Stimulated activated CD8-positive, alpha-beta memory T cell treated with anti-CD3 and anti-CD28 coated beads, Interleukin-15, amount 100 ng/mL, for 1 hour (primary cell): ENCODE measurements around the gene DNALI1.
"Not testable (repeated sequence)": the region's sequence is repeated elsewhere in the genome, so short reads cannot be mapped to it uniquely, and the experiment has no call there.

Experiments used
- DNase-seq: peaks from one replicate; pipeline ENCODE4 v3.0.0-alpha.2; 2020; ENCODE audit warnings: low read depth

The DNALI1 gene

GRCh38 chr1:37553927-37554808 lies 2.6 kb upstream of the DNALI1 start, which contains the start of gene SNIP1:
TSS of gene SNIP1 (minus strand) at chr1:37554293. CDS start at chr1:37554229, 64 bp downstream.
- DNase-seq = peak; percentile 78

DNA sequence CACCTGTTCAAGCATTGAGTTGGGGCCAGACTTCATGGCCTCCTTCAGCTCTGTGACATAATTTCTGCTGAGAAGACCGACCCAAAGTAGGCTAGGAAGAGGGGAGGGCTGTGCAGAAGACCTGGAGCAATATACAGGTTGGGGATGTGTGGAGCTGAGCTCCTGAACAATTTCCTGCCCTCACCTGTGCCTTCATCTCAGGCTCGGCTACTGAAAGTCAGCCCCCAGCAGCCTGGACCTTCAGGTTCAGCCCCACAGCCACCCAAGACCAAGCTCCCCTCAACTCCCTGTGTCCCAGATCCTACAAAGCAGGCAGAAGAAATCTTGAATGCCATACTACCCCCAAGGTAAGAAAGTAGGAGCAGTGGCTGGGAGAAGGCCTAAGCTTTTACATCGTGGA lies 662 bp downstream of the DNALI1 start:
- no peak for DNase-seq

- no peak for DNase-seq
Observed at GRCh38 chr1:37558411-37558810, 1.7 kb downstream of the DNALI1 start.

DNA sequence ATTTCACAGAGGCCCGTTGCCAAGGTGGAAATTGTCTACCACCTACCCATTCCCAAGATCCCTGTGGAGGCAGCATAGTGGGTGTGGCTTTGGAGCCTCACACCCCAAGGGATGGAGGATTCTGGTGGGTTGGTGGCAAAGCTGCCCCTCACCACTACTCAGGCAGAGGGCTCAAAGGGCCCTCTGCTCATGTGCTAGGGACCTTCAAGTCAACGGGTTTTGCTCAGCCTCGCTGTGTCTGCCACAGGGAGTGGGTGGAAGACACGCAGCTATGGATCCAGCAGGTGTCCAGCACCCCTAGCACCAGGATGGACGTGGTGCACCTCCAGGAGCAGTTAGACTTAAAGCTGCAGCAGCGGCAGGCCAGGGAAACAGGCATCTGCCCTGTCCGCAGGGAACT lies 2.3 kb downstream of the DNALI1 start:
- no peak for DNase-seq

DNA sequence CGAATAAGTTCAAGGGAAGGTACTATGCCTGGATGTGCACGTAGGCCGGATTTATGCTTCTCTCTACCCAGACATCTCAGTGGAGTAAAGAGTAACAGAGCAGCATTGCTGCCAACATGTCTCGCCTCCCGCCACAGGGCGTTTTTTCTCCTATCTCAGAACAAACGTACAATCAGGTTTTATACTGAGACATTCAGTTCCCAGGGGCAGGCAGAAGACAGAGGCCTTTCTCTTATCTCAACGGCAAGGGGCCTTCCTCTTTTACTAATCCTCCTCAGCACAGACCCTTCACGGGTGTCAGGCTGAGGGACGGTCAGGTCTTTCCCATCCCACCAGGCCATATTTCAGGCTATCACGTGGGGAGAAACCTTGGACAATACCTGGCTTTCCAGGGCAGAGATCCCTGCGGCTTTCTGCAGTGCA lies 3.2 kb downstream of the DNALI1 start:
- not testable (repeated sequence) for DNase-seq

GRCh38 chr1:37560401-37561132 lies 3.8 kb downstream of the DNALI1 start:
- DNase-seq = no peak

DNA sequence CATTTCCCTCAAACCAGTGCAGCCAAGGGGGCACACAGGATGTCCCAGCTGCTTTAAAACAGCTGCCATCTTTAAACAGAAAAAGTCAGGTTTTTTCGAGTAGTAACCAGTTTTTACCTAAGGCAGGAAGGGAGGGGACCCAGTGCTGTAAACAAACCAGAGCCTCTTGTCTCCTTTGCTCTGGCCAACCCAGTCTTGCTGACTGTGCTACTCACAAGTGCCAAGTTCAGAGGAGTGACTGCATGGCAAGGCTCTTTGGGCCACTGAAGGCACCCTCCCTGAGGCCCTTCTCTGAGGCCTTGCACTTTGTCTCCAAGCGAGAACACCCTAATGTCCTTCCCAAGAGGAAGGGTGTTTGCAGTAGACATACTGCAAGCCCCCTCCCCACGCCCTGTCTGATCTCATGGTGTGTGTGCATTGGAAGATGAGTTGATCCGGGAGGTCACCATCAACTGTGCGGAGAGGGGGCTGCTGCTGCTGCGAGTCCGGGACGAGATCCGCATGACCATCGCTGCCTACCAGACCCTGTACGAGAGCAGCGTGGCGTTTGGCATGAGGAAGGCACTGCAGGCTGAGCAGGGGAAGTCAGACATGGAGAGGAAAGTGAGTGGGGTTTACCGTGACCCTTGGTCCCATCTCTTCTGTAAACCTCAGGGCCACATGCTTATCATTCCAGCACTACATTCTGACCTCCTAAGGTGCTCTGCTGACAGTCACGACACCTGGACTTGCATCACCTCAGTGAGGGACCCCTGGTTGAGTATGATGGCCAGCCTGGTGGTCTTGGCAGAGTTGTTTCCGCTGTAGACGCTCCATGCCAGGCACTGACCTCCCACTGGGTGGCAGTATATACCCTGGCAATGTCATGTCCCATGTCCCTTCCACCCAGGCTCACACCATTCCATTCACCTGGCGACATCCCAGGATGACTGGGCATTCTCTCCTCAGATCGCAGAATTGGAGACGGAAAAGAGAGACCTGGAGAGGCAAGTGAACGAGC lies 4.7 kb downstream of the DNALI1 start:
- DNase-seq = no peak

DNA sequence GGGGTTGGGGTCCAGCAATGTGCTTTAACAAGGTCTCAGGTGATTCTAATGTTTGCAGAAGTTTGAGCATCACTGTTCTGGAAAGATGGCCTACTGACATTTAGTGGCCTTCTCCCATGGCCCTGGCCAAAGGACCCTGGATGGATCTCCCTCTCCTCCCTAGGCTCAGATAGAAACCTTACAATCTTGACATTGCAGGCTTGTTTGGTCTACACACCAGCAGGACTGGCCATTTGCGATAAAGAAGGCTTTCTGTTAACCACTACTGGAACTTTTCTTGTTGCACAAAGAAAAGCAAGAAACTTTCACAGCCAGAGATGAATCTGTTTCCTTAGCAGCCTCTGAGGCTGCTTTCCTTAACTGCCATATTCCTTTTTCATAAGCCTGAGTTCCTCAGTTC lies 6.2 kb downstream of the DNALI1 start:
- no peak for DNase-seq

GRCh38 chr1:37564892-37565291 lies 8.2 kb downstream of the DNALI1 start:
- no peak for DNase-seq

- DNase-seq = no peak
Observed at GRCh38 chr1:37567023-37567422, 10.3 kb downstream of the DNALI1 start.

DNA sequence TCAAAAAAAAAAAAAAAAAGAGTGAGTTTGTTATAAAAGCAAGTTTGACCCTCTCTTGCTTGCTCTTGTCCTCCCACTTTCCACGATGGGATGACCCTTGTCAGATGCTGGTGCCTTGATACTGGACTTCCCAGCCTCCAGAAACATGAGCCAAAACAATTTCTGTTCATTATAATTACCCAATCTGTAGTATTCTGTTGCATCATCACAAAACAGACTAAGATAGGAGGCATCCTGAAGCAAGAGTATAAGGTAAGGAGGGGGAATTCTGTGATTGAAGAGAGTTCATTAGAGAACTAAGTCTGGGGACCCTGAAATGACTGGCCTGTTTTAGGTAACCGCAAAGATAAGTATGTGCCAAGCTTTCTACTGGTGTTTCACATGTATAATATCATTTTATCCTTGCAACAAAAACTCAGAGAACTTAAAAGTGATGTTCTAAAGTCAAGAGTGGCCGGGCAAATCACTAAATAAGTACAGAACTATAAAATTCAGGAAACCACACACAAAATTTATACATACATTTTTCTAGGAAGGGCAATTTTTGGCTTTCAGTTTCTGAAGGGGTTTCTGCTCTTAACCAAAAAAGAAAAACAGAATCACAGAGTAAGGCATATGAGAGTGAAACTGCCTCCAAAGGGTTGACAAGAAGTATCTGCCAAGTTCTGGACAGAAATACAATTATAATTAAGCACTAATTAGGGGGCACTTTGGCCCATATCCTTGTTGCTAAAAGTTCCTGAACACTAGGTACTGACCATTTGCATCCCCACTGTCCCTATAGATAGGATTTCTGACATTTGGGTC lies 14.0 kb downstream of the DNALI1 start:
- no peak for DNase-seq

GRCh38 chr1:37574834-37575480 lies 18.2 kb downstream of the DNALI1 start:
- DNase-seq = no peak

GRCh38 chr1:37575692-37576091 lies 19.0 kb downstream of the DNALI1 start:
- no peak for DNase-seq

DNA sequence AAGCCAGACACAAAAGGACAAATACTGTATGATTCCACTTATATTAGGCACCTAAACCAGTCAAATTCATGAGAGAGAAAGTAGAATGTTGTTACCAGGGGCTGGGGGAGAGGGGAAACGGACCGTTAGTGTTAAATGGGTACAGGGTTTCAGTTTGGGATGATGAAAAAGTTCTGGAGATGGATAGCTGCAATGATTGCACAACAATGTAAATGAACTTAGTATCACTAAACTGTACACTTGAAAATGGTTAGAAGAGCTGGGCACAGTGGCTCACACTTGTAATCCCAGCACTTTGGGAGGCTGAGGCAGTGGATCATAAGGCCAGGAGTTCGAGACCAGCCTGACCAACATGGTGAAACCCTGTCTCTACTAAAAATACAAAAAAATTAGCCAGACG lies 27.8 kb downstream of the DNALI1 start:
- not testable (repeated sequence) for DNase-seq

DNA sequence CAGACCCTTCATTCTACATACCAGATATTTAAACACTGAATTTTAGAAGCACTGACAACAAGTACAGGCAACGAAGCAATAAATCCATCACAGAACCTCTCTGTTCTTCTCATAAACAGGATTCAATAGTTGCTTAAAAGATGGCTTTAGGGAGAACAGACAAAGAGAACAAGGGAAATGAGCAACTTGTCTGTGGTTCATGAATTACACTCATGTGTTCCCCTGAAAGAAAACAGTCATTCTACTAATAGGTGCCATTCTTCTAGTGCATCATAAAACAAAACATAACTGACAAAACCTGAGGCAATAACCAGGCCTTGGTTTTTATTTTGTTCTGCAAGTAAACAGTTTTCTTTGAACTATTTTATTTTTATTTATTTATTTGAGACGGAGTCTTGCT lies 32.2 kb downstream of the DNALI1 start:
- no peak for DNase-seq

DNA sequence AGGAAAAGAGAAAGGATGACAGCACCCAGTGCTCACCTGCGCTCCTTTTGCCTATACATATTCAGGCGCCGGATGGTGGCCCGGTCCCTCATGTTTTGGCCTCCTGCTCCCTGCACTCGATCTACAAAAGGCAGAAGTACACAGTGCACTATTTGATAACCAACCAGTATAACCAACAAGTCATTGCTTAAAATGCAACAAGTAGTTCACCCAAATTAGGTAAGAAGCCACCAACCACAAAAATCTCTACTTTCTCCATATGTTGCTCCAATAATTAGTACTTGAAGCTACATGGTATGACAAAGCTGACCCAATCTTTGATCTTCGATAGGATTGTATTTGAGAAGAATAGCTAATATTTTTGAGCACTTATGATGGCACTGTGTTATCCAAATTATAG lies 37.0 kb downstream of the DNALI1 start:
- no peak for DNase-seq

- peak; percentile 91 for DNase-seq
Observed at GRCh38 chr1:37595440-37596181, 38.9 kb downstream of the DNALI1 start, which contains the start of gene GNL2. TSS of gene GNL2 (minus strand) at chr1:37595937. CDS start at chr1:37595822, 115 bp downstream.

- no peak for DNase-seq
Observed at GRCh38 chr1:37596182-37596667, 39.5 kb downstream of the DNALI1 start.

- DNase-seq = no peak
Observed at GRCh38 chr1:37599940-37600339, 43.2 kb downstream of the DNALI1 start.

GRCh38 chr1:37601441-37601840 lies 44.7 kb downstream of the DNALI1 start:
- DNase-seq = no peak
